Astrocyte of the hippocampus (primary cell): ENCODE data around the gene NTMT2.

Experiments
- DNase-seq: peaks from one replicate; pipeline ENCODE4 v3.0.0; 2011; ENCODE audit warnings: low read depth, low spot score

The NTMT2 gene

GRCh38 chr1:170205301-170205700 lies 59.5 kb downstream of the NTMT2 start:
- DNase-seq: no peak

DNA sequence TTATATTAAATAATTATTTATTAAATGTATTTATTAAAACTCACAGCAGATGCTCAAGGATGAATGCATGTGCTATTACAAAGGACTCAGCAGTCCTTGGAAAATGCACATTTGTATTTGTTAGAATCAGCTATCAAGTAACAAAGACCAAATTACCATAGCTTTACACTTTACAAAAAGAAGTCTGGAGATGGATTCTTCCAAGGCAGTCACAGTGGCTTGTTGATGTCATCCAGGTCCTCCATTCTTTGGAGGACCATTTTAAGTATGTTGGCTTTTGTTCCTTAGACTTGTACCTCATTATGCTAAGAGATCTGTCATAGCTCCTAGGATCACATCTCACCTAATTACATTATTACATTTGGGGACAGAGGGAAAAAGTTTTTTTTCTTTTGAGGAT lies 63.4 kb downstream of the NTMT2 start:
- DNase-seq: no peak

DNA sequence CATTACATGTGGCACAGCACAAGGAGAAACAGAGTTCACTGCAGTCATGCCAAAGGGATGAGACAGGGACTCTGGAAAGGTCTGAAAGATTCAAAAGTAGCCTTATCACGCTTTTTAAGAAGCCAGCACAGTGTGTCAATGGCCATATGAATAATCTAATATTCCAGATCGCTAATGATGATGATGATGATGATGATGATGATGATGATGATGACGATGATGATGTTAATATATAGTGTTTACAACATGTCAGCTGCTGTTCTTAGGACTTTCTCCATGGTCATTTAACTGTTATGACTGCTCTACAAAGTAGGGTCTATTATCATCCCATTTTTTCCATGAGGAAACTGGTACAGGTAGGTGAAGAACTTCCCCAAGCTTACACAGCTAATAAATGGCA lies 64.4 kb downstream of the NTMT2 start:
- DNase-seq: no peak

GRCh38 chr1:170213596-170213995 lies 67.8 kb downstream of the NTMT2 start:
- no peak for DNase-seq

- DNase-seq: peak; percentile 5
Observed at GRCh38 chr1:170214117-170215032, 68.6 kb downstream of the NTMT2 start.

- DNase-seq: no peak
Observed at GRCh38 chr1:170215072-170215885, 69.5 kb downstream of the NTMT2 start.

DNA sequence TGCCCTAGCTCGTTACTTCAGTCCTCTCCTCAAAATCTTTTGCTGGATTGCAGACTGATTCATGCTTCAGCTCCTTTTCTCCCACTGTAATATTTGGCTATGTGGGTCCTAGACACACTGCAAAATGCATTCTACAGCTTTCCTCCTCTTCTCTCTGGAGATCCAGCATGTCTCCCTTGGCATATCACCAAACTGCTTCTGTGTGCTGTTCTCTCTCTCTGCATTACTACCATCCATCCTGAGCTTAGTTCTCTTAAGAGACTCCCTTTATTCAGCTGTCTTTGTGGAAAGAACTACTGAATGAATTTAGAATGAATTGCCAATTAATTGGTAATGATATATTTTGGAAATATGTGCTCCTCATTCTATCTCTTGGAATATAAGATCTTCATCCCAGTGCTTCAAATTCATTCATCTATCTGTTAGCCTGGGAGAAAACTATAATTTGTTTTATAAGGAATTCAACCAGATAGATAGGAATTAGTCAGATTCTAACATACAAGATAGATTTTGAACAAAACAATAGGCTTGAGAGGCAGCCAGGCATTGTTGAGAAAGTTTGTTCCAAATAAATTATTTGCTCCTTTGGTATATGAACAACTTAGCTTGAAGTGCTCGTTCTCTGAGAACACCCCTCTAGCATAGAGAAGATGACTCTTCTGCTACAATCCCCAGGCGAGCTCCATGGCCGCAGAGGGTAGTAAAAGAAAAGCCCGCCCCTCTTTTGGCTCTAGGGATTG lies 71.9 kb downstream of the NTMT2 start:
- DNase-seq: no peak

DNA sequence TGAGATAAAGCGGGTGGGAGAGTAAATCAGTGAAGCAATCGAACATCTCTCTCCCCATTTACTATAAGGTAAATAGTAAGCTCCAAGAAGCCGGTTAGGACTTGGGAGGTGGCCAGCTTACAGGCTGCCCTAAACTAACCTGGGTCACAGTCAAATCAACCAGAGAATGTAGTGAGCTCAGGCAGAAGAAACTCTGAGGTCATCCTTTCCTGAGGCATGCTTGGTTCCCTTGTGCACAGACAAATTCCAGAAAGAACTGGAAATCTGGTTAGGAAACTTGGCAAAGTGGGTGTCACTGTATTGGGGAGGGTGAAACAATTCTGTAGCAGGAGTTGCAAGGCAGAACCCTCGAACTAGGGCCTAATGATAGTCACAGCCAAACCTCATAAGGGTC lies 72.5 kb downstream of the NTMT2 start:
- DNase-seq: no peak
